PC-3 (cell line): ENCODE measurements around the gene TWIST2.

Source experiments
- EZH2phosphoT487 ChIP-seq: fragments of 300-600 bp; sonication (generic); IDR thresholded peaks from 2 replicates; pipeline ENCODE4 v1.6.1; 2018; ENCODE audit warnings: mild to moderate bottlenecking, antibody characterized with exemption, low read length, borderline replicate concordance
- TF ChIP-seq, protein P1 (sequence below): fragments of 300-600 bp; sonication (generic); conservative IDR thresholded peaks from 2 replicates; pipeline ENCODE4 v1.5.1; 2017; ENCODE audit warnings: antibody characterized with exemption, low read depth, mild to moderate bottlenecking, low read length

DNA sequence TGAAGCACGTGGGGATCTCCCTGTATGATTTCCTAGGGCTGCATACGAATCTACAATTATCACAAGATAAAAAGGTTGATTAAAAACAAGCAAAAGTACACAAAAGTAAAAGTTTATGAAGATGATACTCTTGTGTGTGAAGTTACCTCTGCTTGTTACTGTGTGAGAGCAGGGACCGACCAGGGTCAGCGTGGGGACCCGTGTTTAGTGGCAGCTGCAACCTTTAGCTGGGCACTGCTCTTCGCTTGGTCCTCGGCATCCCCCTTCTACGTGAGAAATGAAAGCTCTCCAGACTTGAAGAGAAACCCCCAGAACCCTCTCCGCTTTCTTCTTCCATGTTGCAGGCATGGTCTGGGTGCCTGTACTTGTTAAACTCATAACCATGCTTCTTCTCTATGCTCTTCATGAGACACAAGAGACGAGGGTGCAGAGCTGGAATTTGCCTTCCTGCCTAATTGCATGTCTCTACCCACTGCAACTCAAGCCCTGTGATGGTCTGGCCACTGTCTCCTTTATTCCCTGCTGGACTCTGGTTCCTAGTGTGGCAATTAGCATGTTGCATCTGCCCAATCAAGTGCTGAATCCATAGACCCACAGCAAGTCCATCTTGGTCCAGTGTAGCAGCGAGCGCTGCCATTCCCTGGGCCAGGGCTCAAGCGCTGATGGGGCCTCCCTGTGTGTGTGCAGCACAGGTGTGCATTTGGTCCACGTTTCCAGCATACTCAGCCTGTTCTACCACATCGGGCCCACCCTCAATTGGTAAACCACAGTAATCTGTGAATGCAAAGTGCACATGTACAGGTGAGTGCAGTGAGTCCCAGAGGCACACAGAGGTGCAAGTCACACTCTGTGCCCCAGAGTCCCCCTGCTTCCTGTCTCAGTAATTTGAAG, 88.5 kb downstream of the TWIST2 start:
- TF ChIP-seq EZH2phosphoT487: no peak
- TF ChIP-seq, protein P1, sequence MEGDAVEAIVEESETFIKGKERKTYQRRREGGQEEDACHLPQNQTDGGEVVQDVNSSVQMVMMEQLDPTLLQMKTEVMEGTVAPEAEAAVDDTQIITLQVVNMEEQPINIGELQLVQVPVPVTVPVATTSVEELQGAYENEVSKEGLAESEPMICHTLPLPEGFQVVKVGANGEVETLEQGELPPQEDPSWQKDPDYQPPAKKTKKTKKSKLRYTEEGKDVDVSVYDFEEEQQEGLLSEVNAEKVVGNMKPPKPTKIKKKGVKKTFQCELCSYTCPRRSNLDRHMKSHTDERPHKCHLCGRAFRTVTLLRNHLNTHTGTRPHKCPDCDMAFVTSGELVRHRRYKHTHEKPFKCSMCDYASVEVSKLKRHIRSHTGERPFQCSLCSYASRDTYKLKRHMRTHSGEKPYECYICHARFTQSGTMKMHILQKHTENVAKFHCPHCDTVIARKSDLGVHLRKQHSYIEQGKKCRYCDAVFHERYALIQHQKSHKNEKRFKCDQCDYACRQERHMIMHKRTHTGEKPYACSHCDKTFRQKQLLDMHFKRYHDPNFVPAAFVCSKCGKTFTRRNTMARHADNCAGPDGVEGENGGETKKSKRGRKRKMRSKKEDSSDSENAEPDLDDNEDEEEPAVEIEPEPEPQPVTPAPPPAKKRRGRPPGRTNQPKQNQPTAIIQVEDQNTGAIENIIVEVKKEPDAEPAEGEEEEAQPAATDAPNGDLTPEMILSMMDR: no peak
